Measurements from ENCODE around the gene C1QL2.

Gene C1QL2

DNA sequence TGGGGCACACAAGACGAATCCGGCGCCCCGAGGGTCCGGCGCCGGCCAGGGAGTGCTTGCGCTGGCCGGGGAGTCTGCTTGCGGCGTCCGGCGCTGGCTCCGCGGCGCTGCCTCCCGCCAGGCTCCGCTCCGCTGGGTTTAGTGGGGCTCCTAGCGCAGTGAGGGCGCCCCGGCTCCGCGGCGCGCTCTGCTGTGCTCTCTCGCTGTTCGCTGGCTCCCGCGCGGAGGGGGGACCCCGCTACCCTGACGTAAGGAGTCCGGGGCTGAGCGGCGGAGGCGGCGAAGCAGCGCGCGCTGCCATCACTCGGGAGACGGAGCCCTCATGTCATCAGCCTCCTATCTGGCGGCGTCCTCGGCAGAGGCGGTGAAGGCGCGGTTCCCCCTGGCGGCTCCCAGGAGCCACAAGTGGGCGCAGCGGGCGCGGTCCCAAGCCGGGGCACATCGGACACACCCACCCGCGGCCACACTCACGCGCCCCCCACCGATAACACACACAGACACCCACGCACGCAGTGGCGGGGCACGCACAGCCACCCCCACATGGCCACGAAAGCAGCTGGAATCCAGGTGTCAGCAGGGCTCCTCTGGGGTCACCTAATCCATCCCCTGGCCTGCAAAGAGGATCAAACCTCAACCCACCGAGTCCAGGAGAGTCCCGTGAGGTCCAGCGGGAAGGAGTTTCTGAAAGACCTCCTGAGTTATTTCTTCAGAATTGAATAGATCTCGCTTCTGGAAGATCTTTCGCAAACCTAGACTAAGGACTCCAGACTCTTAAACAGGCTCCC is at the start of gene C1QL2:
TSS of gene C1QL2 (minus strand) at position 189 of the 785 bp plus-strand sequence. CDS start 482 bp downstream, outside the sequence.
- no peak for DNase-seq (ENCODE audit: low read depth)

DNA sequence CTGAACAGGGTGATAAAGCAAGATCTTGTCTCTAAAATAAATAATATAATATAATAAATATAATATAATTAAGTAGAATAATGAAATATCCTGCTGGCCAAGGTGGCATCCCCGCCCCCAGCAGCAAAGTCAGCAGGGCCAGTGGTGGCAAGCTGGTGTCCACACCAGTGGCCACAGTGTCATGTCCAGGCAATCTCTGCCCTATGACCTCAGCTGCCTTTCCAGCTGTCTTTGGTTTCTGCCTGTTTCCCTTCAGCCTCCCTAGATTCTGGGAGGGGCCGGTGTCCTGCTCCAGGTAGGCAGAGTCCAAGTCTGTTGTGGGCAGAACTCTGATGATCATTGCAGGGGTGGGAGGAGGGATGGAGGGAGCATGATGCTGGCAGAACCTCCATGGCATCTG is 48.9 kb upstream of the C1QL2 start:
- DNase-seq (ENCODE audit: low read depth), result no peak

DNA sequence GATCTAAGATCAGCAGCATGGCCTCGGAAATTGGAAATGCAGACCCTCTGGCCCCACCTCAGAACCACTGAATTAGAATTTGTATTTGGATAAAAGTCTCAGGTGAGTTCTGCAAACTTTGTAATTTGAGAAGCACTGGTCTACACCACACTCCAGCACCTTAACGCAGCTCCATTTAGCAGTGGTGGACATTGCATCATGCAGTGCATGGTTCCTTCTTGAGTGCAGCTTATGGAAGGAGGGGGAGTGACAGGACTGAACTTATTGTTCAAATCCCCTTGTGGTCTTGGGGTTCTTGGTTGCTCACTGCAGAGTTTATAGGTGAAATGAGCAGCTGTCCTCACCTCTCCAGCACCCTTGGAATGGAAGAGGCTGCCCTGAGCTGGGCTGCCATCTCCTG is 47.6 kb upstream of the C1QL2 start:
- no peak for DNase-seq (ENCODE audit: low read depth)

DNA sequence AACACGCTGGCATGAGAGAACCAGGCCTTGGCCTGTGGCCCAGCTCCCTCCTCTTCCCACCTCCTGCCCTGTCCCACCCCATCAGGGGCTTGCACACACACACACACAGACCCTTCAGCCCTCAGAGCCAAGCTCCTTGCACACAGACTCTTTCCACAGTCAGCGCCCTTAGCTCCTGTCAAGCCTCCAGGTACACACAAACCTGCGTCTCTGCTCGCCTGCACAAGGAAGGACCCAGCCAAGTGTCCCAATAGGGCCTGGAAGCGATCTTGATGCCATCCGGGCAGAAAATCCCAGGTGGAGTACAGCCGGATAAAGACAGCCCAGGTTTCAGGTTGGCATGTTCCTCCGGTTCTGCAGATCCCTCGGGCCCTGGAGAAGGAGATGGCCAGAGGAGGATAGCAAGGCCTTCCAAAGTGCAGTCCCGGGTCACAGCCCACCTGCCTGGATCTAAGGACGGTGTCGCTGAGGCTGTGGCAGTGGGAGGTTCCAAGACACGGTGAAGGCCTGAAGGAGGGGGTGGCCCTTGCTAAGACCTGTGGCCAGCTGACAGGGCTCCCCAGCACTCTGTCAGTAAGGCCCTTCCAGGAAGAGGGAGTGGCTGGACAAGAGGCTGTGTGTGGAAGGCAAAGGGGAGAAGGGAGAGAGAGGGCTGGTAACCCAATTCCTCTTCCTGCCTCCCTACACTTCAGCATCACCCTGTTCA is 46.6 kb upstream of the C1QL2 start:
- DNase-seq (ENCODE audit: low read depth), result no peak

DNA sequence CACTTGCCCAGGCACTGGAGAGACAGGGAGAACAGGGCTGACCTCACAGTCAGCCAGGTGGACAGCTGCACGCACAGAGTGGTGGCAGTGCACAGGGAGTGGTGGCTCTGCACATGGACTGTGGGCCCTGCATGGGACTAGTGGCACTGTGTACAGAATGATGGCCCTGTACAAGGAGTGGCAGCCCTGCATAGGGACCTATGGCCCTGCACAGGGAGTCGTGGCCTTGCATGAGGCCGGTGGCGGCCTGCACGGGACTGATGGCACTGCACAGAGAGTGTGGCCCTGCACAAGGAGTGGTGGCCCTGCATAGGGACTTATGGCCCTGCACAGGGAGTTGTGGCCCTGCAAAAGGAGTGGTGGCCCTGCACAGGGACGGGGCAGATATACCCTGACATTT is 46.0 kb upstream of the C1QL2 start:
- DNase-seq (ENCODE audit: low read depth), result no peak

DNA sequence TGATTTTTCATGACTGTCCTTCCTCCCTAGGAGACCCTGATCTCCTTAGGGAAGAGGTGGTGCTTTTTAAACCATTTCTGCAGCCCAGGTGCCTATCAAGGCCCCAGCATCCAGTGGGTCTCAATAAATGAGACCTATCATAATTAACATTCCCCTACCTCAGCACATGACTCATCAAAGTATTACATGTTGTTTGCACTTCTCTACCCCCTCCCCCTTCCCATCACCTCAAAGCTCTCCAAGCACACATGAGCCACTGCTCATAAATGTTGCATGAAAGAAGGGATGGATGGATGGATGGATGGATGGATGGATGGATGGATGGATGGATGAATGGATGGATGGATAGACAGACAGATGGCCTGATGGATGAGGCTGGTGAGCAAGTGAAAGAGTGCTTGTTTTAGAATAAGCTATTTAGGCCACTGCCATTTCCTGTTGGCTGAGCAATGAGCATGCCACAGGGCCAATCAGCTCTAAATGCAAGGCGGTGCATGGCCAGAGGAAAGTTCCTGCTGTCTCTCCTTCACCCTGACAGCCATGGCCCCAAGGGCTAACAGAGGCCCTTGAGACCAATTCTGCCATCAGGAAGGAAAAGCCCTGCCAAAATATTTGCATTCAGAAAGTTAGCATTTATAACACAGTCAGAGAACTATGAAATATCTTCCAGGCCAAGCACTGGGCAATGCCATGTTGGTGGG is 44.2 kb upstream of the C1QL2 start:
- no peak for DNase-seq (ENCODE audit: low read depth)

DNA sequence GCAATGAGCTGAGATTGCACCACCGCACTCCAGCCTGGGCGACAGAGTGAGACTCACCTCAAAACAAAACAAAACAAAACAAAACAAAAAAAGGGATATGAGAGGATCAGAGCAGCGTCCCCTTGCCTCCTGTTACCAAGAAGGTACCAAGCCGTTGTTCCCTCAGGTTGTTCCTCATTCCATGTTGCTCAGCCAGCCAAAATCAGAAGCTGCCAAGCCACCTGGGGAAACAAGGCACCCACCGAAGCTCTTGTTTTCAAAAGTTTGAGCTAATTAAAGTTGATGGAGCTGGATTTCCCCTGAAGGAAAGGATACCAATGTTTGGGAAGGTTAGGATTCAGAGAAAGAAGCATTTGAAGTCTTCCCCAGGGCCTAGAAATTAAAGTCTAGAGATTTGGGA is 43.3 kb upstream of the C1QL2 start:
- no peak for DNase-seq (ENCODE audit: low read depth)

DNA sequence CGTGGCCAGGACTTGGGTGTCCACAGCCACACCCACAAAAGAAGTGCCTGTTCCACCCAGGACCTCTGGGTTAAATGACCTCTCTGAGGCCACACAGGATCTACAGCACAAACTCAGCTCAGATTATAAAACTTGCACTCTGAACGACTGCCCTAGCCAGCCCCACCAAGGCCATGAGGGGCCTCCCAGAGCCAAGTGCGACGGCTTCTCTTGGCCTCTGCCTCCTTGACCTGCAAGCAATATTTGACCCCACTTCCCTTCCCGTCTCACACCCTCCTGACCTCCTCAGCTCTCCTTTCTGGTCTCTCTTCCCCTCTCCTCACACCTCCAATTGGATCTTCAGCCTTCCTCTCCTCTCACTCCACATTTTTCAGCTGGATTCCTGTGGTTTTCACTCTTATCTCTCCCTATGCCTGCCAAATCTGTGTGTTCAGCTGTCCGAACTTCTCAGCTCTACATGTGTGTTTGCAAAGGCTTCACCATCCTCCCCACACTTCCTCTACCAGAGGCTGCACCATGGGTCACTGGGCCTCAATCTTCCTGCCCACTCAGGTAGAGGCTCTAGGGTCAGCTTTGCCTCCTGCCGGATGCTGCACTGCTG is 39.8 kb upstream of the C1QL2 start:
- peak; percentile 61 for DNase-seq (ENCODE audit: low read depth)

DNA sequence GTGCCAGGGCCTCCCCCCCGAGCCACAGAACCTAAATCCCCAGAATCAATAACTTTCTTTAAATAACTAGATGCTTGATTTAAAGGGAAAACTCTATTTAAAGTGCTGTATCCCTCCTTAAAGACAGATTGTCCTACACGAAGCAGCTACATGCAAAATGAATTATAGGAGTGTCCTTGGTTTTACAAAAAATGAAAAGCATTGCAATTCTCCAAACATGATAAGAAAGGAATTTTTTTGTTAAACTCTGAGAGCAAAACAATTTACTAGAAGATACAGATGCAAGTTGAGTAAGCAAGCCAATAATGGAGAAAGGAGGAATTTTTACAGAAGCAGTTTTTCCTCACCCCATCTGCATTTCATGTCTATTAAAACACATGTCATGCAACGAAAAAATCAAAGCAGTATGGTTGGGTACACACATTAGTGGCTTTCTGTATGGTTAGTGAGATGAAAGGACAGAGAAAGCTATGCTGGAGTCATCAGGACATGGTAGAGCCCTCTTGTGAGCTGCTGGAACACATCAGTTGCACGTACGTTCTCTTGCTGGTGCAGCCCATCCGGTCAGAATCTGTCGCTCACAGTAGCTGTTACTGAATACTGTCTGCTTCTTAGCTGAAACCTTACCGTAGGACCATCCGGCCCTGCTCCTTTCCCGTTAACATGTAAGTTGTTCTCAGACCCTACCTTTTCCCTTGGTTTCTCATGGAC is 39.1 kb upstream of the C1QL2 start:
- DNase-seq (ENCODE audit: low read depth), result peak; percentile 25

DNA sequence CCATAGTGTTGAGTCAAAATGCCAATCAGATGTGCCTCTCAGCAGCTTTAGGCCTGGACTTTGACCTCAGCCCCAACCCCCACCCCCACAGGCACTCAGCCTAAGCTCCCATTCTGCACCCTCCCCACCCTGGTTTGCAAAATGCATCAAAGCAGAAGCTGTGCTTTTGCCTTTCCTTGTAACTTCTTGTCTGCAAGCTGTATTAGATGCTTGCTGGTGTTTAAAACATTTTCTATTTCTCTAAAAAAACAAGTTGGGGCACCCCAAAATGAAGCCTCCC is 38.5 kb upstream of the C1QL2 start:
- DNase-seq (ENCODE audit: low read depth), result no peak

DNA sequence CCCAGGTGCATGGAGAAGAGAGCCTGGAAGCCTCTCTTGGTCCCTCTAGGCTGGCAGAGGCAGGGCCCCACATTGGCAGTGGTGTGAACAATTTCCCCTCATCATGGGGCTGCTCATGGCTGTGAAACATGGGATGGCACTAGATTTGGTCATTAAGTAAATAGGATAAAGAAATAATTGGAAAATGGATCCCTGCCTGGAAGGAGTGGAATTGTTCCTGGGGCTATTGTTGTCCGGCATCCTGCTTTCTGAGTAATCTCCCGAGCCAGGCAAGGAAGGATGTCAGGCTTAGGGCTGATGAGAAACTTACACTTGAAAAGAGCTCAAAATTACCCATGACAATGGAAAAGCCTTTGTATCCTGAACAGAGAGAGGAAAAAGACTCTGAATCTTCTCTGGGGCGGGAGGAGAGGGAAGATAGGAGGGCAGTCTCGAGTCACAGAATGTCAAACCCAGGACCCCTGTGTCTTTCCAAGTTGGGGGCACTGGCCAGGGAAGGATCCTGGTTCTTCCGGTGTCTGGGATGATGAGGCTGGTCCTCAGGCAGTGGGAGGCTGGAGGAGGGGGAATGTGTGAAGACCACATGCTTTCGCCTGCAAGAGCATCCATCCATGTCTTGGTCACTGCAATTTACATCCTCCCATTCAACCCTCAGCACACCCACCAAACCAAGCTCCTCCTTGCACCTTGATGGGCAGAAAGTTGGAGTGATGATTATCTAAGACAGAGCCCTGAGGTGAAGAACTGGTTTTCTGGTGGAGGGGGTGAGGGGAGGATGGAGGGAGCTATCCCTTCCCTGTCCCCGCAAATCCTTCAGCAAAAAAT is 38.0 kb upstream of the C1QL2 start:
- DNase-seq (ENCODE audit: low read depth), result no peak

DNA sequence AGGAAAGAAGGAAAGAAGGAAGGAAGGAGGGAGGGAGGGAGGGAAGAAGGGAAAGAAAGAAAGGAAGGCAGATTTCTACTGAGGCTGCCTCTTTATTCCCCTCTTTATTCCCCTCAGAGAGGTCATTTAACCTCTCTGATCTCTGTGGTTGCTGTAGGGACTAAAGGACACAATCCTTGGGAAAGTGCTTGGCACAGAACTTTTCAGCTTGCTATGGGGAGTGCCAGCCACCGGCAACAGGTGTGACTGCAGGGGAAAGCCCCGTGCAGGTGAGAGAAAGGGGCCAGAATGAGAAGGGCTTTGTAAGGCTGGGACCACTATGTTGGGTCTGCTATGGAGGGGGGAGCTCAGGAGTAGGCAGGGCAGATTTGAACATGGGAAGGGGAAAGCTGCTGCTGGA is 37.3 kb upstream of the C1QL2 start:
- DNase-seq (ENCODE audit: low read depth), result no peak

DNA sequence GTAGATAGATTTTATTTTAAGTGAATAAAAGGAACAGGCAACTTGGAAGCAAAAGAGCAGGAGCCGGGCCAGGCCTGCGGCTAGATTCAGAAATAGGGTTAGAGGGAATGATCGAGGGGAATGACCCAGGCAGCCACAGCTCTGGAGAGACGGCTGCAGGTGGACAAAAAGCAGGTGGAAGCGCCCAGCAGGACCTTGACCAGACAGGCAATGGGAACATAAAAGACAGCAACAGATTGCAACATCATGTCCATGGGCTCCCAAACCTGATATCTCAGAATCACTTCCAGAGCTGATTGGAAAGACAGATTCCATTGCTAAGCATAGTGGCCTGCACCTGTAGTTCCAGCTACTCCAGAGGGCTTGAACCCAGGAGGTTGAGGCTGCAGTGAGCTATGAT is 36.5 kb upstream of the C1QL2 start:
- no peak for DNase-seq (ENCODE audit: low read depth)

DNA sequence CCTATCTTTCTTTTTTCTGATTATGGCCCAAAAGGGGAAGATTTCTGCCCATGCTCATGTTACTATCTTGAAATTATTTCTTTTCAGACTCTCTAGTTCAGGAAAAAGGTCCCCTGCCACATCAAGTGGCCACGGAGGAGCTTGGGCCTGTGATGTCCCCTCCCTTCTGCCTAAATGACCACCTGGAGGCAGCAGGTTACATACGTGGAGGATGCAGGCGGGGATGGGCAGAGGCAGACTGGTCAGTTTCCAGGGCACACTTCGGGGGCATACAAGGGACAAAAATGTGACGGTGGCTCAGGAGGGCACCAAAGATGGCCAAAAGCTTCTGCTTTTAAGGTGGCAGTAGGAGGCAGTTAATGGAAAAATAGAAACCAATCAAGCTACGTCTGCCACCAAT is 34.3 kb upstream of the C1QL2 start:
- DNase-seq (ENCODE audit: low read depth), result no peak

DNA sequence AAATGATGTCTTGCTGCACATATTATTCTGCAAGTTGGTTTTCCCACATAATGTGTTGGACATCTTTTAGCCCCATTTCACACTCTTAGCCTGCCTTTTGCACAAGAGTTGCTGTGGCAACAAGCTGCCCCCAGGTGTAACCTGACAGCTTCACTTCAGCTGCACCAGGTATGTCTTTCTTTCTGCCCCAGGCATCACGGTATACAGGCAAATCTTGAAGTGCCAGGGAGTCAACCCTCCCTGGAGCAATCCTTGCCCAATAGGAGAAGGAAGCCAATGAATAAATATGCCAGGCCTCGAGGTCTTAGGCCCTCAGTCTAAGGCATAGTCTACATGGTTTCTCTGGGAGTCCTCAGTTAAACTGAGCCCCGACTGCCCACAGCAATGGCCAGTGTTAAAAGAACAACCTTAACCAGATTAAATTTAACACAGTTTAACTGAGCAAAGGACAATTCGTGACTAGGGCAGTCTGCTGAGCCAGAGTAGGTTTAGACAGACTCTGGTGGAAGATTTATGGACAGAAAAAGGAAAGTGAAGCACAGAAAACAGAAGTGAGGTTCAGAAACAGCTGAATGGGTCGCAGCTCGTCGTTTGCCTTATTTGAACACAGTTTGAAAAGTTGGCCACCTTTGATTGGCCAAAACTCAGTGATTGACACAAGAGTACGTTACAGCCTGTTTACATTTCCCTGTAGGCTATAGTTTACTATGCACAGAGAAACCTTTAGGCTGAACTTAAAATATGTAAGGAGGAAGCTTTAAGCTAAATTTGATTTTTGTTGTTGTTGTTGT is 32.0 kb upstream of the C1QL2 start:
- DNase-seq (ENCODE audit: low read depth), result no peak

DNA sequence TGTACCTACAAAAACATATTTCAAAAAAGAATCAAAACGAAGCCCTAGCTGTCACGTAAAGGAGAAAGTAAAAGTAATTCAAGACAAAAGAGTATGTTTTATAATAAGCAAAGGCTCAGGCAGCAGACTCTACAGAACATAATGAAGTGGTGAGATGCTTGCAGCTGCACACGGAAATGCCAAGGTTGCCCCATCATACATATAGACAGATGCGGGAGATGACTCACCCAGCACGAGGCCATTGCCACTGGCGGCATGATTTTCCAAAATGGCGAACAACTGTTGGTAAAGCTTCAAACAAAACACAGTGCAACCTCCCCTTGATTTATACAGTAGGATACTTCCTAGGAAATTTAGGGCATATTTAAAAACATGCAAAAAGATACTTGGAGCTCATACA is 26.0 kb upstream of the C1QL2 start:
- no peak for DNase-seq (ENCODE audit: low read depth)

DNA sequence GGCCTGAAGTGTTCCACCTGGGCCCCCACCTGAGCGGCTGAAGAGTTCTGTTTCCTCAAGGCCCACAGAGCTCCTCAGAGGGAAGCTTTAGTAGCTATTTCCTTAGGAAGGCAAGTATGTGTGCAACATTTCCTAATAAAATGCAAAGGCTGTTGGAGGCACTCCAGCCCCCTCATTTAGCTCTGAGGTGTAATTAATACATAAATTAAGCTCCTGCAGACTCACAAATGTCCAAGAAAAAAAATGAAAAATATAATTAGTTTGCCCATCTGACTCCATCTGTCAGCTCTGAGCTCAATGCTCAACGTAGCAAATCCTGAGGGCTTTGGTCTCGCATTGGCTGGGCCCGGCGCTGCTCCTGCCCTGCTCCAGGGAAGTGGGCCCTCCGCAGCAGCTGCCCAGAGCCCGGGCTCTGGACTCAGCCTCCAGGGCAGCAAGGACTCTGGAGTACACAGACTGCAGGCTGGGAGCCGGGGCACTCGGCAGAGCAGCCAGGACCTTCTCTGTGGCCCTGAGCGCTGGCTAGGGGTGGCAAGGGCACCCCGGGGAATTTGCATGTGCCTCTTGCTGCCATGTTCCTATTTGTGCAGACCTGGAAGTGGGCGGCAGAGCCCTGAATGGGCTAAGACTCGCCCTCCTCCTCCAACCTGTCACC is 23.4 kb upstream of the C1QL2 start:
- no peak for DNase-seq (ENCODE audit: low read depth)

DNA sequence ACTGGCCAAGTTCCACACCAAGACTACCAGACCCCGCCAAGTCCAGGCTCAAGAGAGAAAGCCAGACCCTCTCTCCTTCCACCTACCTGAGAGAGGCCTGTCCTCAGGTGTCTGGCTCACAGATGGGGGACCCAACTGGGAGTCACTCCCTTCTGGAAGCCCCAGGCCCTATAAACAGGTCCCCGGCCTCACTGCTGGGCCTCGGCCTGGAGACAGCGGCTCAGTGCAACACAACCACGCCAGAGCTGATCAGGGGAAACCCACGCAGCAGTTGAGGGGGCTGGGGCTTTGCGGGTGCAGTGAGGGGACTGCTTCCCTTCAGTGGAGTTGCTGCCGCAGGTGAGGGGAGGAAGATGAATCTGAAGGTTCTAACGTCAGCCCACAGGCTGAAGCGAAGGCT is 22.8 kb upstream of the C1QL2 start:
- no peak for DNase-seq (ENCODE audit: low read depth)

DNA sequence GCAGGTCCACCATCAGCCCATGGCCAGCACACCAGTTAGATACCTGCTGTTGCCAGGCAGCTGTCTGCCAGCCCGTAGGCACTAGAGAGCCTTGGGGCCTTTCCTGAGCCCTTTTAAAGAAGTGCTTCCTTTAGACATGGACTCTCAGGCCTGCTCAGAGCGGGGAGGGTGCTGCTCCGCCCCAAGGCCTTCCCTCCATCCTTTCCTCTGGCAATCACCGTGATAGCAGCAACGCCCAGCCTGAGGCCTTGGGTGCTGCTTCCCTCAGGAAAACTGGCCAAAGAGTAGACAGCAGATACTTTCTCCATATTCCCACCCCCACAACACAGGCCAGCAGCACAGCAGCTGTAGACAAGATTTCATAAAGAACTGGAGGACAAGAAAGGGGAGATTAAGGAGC is 22.3 kb upstream of the C1QL2 start:
- no peak for DNase-seq (ENCODE audit: low read depth)

DNA sequence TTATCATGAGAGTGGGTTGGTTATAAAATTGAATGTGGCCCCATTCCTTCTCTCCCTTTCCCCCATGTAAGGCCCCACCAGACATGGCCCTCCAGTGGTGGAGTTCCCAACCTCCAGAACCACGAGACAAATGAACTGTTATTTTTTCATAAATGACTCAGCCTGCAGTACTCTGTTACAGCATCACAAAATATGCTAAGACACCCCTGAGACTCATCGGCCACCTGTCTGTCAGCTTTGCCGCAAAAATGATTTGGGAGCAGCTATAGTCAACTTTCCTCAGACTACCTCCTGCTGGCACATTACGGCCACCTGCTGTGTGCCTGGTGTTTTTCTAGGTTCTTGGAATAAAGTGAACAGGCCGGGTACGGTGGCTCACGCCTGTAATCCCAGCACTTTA is 21.4 kb upstream of the C1QL2 start:
- DNase-seq (ENCODE audit: low read depth), result no peak
